Mononuclear cell (primary cell): ENCODE measurements around the gene TMEM250. TPM values are rescaled to one million over a fixed set of nuclear protein-coding genes. Genes with fewer than 3 reads are reported as not detected.

Experiments used
- H3K27me3 ChIP-seq: 2 replicates; pipeline ENCODE4 v1.6.0; 2011; ENCODE audit warnings: low read length, control low read depth; ENCODE audit not compliant: insufficient read depth
- H3K4me1 ChIP-seq: 2 replicates; pipeline ENCODE4 v1.5.1; 2011; ENCODE audit warnings: mild to moderate bottlenecking, low read length, control low read depth; ENCODE audit not compliant: insufficient read depth
- H3K4me3 ChIP-seq: 2 replicates; pipeline ENCODE4 v1.5.1; 2011; ENCODE audit warnings: mild to moderate bottlenecking, low read length, moderate library complexity
- H3K9me3 ChIP-seq: 2 replicates; pipeline ENCODE4 v1.5.1; 2011; ENCODE audit warnings: low read depth, mild to moderate bottlenecking, control low read depth, low read length
- total RNA-seq: library from RNA; depleted of rRNA; stranded (reverse); fragments of >200 nt; gene quantifications from one replicate; pipeline ENCODE4 v1.2.3, GENCODE V29; 2012

The TMEM250 gene
- total RNA-seq, 1 donor, result 5.6 TPM

DNA sequence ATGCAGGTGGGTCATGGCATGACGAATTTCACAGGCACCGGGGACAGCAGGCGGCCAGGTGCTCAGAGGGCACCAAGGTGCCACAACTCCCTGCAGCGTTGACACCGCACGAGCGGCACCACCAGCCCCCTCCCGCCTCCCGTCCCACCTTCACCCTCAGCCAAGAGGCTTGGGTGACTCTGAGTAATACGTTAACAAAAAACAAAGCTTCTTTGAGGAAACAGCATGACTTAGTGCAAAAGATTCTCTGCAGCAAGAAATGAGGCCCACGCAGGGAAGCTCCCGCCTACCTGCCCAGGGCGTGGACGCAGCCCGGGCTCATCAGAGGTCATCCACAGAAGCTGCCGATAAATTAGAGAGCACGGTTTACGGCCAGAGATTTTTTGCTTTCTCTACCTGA, 4.1 kb downstream of the TMEM250 start:
- no peak overlapping the region for H3K4me3 ChIP-seq
- no peaks in the 10 kb centered on the region for H3K27me3 ChIP-seq
- no peaks in the 10 kb centered on the region for H3K9me3 ChIP-seq
- H3K4me1 ChIP-seq, result peaks cover 50% of the 10 kb centered on the region

GRCh38 chr9:136112541-136112940, 6.1 kb downstream of the TMEM250 start:
- Histone ChIP-seq H3K27me3 (no peaks in the 10 kb centered on the region), H3K4me3 (no peak overlapping the region), H3K9me3 (no peaks in the 10 kb centered on the region), H3K4me1 (peaks cover 62% of the 10 kb centered on the region)

- H3K4me1 ChIP-seq, result peaks cover 61% of the 10 kb centered on the region
- no peaks in the 10 kb centered on the region for H3K9me3 ChIP-seq
- H3K27me3 ChIP-seq, result no peaks in the 10 kb centered on the region
- no peak overlapping the region for H3K4me3 ChIP-seq
Observed at GRCh38 chr9:136111910-136112309, 6.8 kb downstream of the TMEM250 start.

- Histone ChIP-seq H3K9me3 (no peaks in the 10 kb centered on the region), H3K4me3 (no peak overlapping the region), H3K4me1 (peaks cover 68% of the 10 kb centered on the region), H3K27me3 (no peaks in the 10 kb centered on the region)
Observed at GRCh38 chr9:136111190-136111589, 7.5 kb downstream of the TMEM250 start.

GRCh38 chr9:136110082-136111061, 8.3 kb downstream of the TMEM250 start:
- peaks cover 75% of the 10 kb centered on the region for H3K4me1 ChIP-seq
- H3K27me3 ChIP-seq, result no peaks in the 10 kb centered on the region
- H3K9me3 ChIP-seq, result no peaks in the 10 kb centered on the region
- H3K4me3 ChIP-seq, result peak overlapping the region; percentile 35

GRCh38 chr9:136109351-136110081, 9.2 kb downstream of the TMEM250 start:
- peak overlapping the region; percentile 35 for H3K4me3 ChIP-seq
- H3K27me3 ChIP-seq, result no peaks in the 10 kb centered on the region
- peaks cover 80% of the 10 kb centered on the region for H3K4me1 ChIP-seq
- H3K9me3 ChIP-seq, result no peaks in the 10 kb centered on the region

- H3K27me3 ChIP-seq, result no peaks in the 10 kb centered on the region
- H3K4me1 ChIP-seq, result peaks cover 75% of the 10 kb centered on the region
- H3K9me3 ChIP-seq, result no peaks in the 10 kb centered on the region
- no peak overlapping the region for H3K4me3 ChIP-seq
Observed at GRCh38 chr9:136108648-136109266, 9.9 kb downstream of the TMEM250 start.

GRCh38 chr9:136107953-136108647, 10.6 kb downstream of the TMEM250 start:
- no peak overlapping the region for H3K4me3 ChIP-seq
- H3K4me1 ChIP-seq, result peaks cover 70% of the 10 kb centered on the region
- H3K9me3 ChIP-seq, result no peaks in the 10 kb centered on the region
- no peaks in the 10 kb centered on the region for H3K27me3 ChIP-seq

- Histone ChIP-seq H3K27me3 (no peaks in the 10 kb centered on the region), H3K4me1 (peaks cover 62% of the 10 kb centered on the region), H3K4me3 (no peak overlapping the region), H3K9me3 (no peaks in the 10 kb centered on the region)
Observed at GRCh38 chr9:136107155-136107952, 11.3 kb downstream of the TMEM250 start.

GRCh38 chr9:136105398-136106135, 13.1 kb downstream of the TMEM250 start:
- H3K27me3 ChIP-seq, result no peaks in the 10 kb centered on the region
- no peak overlapping the region for H3K4me3 ChIP-seq
- no peaks in the 10 kb centered on the region for H3K9me3 ChIP-seq
- peaks cover 54% of the 10 kb centered on the region for H3K4me1 ChIP-seq

- Histone ChIP-seq H3K27me3 (no peaks in the 10 kb centered on the region), H3K4me1 (peaks cover 48% of the 10 kb centered on the region), H3K4me3 (no peak overlapping the region), H3K9me3 (no peaks in the 10 kb centered on the region)
Observed at GRCh38 chr9:136104916-136105315, 13.8 kb downstream of the TMEM250 start.

GRCh38 chr9:136104488-136104800, 14.2 kb downstream of the TMEM250 start:
- no peak overlapping the region for H3K4me3 ChIP-seq
- H3K27me3 ChIP-seq, result no peaks in the 10 kb centered on the region
- H3K4me1 ChIP-seq, result peaks cover 43% of the 10 kb centered on the region
- no peaks in the 10 kb centered on the region for H3K9me3 ChIP-seq

- Histone ChIP-seq H3K4me3 (no peak overlapping the region), H3K27me3 (no peaks in the 10 kb centered on the region), H3K4me1 (peaks cover 42% of the 10 kb centered on the region), H3K9me3 (no peaks in the 10 kb centered on the region)
Observed at GRCh38 chr9:136103651-136104487, 14.8 kb downstream of the TMEM250 start.
